ENCODE data around the gene XKR8. TPM values are rescaled to one million over a fixed set of nuclear protein-coding genes. Genes with fewer than 3 reads are reported as not detected.

Gene XKR8, protein sequence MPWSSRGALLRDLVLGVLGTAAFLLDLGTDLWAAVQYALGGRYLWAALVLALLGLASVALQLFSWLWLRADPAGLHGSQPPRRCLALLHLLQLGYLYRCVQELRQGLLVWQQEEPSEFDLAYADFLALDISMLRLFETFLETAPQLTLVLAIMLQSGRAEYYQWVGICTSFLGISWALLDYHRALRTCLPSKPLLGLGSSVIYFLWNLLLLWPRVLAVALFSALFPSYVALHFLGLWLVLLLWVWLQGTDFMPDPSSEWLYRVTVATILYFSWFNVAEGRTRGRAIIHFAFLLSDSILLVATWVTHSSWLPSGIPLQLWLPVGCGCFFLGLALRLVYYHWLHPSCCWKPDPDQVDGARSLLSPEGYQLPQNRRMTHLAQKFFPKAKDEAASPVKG
- total RNA-seq: 3.9 TPM

DNA sequence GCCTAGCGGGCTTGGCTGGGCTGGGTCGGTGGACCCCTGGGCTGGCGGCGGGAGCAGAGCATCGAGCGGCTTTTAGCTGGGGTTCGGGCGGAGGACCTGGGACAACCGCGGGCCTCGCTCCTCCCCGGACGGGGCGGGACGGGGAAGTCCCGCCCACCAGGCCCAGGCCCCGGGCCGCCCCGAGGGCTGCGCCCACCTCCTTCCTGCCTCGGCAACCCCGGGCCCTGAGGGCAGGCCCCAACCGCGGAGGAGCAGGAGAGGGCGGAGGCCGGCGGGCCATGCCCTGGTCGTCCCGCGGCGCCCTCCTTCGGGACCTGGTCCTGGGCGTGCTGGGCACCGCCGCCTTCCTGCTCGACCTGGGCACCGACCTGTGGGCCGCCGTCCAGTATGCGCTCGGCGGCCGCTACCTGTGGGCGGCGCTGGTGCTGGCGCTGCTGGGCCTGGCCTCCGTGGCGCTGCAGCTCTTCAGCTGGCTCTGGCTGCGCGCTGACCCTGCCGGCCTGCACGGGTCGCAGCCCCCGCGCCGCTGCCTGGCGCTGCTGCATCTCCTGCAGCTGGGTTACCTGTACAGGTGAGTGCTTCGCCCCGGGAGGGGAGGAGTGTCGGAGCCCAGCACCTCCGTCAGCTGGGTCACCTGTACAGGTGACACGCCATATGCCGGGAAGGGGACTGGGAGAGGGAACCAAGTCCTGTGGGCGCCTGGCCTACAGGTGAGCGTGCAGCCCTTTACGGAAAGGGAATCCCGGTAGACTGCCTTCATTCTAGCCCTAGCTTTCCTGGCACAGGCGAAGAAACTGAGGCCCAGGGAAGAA lies at the start of gene XKR8:
TSS of gene XKR8 (plus strand) at position 182 of the 812 bp plus-strand sequence. CDS start at position 279, 97 bp downstream.

GRCh38 chr1:27934818-27935549 lies 24.8 kb upstream of the XKR8 start, which contains the start of gene SMPDL3B:
TSS of gene SMPDL3B (plus strand) at chr1:27935000. CDS start at chr1:27935184, 184 bp downstream.

Other genes with a start within 250 kb of the XKR8 start
- 17.7 TPM for gene FAM76A, start 234.0 kb upstream of the XKR8 start, total RNA-seq
- gene STX12, start 186.8 kb upstream of the XKR8 start, total RNA-seq: 66.6 TPM
- gene PPP1R8, start 129.2 kb upstream of the XKR8 start, total RNA-seq: 48.7 TPM
- 8.9 TPM for gene THEMIS2, start 87.4 kb upstream of the XKR8 start, total RNA-seq
- 50.9 TPM for gene RPA2, start 45.4 kb upstream of the XKR8 start, total RNA-seq
- gene SMPDL3B, start 25.0 kb upstream of the XKR8 start, total RNA-seq: 3.0 TPM
- gene EYA3, start 128.6 kb downstream of the XKR8 start, total RNA-seq: 18.5 TPM
- 2.0 TPM for gene PTAFR, start 216.7 kb downstream of the XKR8 start, total RNA-seq

Measured in camera-type eye (tissue), 1 donor.